ENCODE measurements around the gene MRPS24.

The MRPS24 gene

DNA sequence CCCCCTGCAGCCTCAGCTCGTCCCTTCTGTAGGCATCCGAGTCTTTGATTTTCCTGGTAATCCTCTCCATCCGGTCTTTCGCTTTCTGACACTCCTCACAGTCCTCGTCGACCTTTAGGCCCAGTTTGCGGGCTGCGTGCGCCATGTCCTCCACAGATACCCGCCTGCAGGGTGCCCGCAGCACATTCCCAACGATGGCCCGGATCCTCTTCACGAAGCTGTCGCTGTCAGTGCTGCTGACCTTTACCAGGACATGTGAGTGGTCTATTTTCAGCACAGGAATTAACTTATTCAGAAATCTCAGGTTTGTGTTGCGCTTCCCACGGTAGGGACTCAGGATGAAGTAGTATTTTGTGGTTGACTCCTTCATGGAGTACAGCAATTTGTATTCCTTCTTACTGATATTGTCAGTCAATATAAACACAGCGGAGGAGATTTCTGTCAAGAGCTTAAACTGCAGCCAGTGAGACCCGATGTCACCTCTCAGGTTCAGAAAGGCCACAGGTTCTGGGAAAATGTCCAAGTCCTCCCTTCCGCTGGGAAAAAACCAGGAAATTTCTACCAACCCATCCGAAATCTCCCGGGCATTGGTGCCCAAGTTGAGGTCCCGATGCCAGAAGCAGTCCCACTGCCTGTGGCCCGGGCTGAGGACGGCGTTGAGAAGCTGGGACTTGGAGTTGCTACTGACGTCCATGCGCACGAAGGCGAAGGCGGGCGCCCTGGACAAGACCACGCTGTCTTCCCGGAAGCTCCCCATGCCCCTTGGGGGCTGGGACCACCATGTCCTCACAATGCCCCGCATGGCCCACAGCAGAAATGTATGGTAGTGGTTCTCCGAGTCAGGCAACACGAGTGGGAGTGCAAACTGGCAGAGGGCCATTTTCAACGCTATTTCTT is 8.9 kb upstream of the MRPS24 start:
- DNase-seq (ENCODE audit: low spot score) = no peak

- DNase-seq (ENCODE audit: low spot score) = no peak
Measured at GRCh38 chr7:43876976-43877745, 7.8 kb upstream of the MRPS24 start.

DNA sequence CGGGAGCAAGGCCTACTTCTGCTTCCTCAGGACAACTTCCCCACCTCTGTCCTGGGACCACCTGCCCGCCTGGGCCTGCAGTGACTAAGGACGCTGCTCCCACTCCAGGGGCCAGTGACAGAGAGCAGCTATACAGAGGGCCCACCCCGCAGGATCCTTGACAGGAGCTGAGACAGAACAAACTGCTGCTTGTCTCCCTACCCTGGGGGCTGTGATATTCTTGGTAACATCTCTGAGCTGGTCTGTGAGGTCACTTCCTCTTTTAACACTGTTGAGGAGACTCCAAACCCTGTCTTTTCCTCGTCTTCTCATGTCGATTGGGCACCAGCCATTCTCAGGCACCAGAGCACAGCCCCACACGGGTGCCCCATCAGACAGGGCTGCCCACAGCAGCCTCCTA is 6.9 kb upstream of the MRPS24 start:
- DNase-seq (ENCODE audit: low spot score) = no peak

GRCh38 chr7:43873300-43873699 is 4.0 kb upstream of the MRPS24 start:
- no peak for DNase-seq (ENCODE audit: low spot score)

DNA sequence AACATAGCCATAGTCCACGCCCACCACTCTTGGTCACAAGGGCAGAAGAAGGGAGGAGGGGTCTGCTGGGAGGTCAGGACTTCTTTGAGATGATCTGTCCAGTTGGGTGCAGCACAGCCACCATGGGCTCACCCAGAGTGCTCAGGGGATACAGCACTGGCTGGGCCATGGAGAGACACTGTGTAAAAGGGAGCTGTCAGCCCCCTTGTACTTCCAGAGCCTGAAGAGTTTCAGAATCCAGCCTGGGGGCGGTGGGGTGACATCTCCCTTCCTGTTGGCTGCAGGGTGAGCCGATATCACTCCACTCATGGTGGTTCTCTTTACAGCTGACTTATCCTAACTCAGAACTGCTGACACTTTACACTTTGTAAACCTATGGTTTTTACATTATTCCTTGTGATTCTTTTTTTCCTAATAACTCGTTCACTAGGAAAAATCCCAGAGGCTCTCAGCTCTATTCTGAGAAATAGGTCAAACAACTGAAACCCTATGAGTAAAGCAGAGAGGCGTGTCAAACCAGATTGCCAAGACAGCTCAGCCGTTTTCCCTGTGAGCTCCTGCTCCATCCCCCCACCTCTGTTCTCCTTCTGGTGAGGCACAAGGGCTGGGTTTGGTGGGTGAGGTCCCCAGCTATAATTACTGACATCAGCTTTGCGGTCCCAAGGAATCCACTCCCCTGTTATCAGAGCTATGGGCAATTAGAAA is 3.2 kb upstream of the MRPS24 start:
- DNase-seq (ENCODE audit: low spot score) = no peak

DNA sequence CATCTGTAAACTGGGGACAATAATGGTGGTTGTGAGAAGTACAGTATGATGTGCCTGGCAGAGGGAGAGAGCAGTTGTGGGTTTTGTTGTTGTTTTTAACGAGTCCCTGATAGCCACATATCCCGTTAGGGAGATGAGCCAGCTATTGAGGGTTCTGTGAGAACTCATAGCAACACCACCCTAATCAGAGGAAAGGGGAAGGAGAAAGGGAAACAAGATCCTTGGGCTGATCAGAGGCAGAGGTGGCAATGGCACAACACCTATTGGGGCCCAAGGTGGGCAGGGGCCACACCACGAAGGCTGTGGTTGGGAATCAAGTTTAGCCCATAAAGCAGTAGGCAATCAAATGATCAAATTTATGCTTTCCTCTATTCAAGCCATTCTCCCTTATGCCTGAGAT is 1.7 kb upstream of the MRPS24 start:
- DNase-seq (ENCODE audit: low spot score) = no peak

DNA sequence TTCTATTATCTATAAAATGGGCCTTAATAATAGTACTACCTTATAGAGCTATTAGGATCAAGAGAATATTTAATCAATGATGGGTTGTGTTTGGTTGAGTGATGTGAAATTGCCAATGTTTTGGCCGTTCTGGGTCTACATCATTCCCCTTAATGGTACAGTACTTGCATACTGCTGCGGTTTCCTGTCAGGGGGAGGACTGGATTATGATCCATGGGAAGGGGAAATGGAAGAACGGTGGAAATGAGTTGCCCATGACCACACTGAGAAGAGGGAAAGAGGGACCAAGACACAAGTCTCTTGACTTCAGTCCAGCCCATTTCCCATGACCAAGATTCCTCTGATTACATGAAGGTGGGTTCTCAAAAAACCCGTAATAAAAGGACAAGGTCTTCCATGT is 999 bp upstream of the MRPS24 start:
- no peak for DNase-seq (ENCODE audit: low spot score)

DNA sequence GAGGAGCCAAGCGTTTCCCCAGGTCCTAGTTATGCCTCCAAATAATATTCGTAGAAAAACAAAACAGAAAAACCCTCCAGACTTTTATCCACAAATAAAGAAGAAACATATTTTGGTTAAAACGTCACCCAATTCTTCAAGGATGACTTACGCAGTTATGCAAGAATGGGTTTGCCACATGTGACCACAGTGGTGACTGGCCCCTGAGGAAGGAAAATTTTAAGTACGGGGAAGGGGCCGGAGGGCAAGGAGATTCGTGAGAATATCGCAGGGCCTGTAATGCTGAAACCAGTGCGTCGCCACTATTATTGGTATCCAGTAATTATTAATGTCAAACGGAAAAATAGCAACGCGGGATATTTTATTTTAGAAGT is 537 bp upstream of the MRPS24 start:
- DNase-seq (ENCODE audit: low spot score) = no peak

DNA sequence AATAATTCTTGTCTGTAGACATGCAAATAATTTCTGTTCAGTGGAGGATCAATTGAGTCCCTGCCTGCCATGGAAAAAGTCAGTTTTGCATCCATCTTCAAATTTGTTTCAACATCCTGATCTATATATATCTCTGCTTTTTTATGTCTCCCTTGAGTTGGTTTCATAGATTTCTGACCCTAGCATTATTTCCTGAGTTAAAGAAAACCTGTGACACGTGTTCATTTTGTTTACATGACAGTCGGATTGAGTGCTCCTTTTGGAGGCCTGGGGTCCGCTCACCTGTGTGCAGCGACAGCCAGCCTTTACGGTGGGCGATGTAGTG is 674 bp downstream of the MRPS24 start:
- no peak for DNase-seq (ENCODE audit: low spot score)

DNA sequence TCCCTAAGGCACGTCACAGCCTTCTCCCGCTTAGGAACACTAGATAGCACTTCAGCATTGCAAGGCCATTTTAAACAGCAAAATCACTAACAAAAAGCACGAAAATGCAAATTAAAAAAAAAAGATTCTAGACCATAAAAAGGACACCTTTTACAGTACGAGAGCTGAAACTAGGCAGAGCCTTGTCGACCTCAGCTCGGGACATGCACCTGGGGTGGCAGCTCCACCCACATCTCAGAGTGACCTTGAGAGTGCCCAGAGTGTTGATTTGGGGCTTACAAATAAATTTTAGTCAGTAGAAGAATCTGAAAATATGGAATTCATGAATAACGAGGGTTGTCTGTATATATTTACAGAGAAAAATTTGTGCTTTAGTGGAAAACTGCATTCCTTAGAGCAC is 1.1 kb downstream of the MRPS24 start:
- no peak for DNase-seq (ENCODE audit: low spot score)

- no peak for DNase-seq (ENCODE audit: low spot score)
Measured at GRCh38 chr7:43865277-43865676, 4.0 kb downstream of the MRPS24 start.

- DNase-seq (ENCODE audit: low spot score) = no peak
Measured at GRCh38 chr7:43864126-43864525, 5.2 kb downstream of the MRPS24 start.

- DNase-seq (ENCODE audit: low spot score) = no peak
Measured at GRCh38 chr7:43856996-43857395, 12.3 kb downstream of the MRPS24 start.

GRCh38 chr7:43856316-43856715 is 13.0 kb downstream of the MRPS24 start:
- DNase-seq (ENCODE audit: low spot score) = no peak

GRCh38 chr7:43855176-43855575 is 14.1 kb downstream of the MRPS24 start:
- DNase-seq (ENCODE audit: low spot score) = no peak

DNA sequence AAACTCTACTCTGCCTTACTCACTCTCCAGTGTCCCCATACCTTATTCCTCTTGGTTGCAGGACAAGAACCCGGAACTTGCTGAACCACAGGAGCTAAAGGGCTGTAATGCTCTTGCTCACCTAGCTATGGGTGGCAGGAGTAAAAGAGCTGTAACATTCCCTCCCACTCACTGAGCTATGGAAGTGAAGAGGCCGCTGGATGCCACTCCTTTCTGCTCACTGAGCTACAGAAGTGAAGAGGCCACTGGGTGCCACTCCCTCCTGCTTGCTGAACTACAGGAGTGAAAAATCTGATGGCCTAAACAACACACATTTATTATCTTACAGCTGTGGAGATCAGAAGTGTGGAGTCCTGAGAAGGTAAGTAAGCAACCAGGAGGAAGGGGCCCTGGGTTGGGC is 17.5 kb downstream of the MRPS24 start:
- DNase-seq (ENCODE audit: low spot score) = no peak

DNA sequence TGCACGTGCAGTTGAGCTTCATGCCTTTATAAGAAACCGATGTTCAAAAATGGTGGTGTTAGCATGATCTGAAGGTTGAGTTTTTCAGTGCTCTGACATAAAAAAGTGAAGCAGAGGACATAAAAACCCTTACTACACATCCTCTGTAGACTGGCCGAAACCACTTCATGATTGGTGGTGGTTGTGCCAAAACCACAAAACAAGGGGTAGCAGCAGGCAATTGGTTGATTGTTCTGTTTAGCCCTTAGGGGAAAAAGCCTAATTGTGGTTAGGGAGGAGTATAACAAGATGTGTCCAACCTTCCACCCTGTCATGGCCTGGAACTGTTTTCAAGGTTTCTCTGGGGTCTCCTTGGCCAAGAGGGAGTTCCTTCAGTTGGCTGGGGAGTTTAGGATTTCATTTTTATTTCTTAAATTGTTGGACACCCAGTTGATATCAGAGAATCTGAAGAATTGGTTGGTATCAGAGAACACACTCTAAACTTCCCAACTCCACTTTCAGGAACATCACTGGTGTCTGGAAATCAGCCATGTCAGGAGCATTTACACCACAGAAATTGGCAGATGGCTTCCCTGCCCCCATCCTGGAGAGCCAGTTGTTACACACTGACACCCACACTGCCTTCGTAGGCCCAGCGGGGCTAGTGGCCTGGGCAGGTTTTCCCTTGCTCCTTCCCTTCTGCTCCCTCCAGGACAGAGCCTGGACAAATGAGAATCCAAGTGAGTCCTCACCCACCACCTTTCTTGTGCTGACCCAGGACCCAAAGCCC is 18.8 kb downstream of the MRPS24 start:
- DNase-seq (ENCODE audit: low spot score) = no peak

- no peak for DNase-seq (ENCODE audit: low spot score)
Measured at GRCh38 chr7:43849047-43849446, 20.3 kb downstream of the MRPS24 start.

DNA sequence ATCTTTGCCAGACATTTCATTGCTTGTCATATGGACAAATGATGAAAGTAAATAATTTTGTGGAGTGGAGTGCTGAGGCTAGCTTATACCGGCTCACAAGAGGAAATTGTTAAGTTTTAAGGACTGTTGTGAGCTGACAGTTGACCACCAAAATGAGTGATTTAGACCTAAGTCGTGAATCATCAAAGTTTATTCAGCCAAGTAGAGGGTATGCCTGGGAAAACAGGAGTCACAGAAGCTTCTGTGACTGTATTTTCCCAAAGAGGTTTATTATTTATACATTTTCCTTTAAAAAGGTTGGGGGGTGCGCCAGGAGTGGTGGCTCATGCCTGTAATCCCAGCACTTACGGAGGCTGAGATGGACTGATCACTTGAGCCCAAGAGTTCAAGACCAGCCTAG is 21.8 kb downstream of the MRPS24 start:
- DNase-seq (ENCODE audit: low spot score) = no peak

DNA sequence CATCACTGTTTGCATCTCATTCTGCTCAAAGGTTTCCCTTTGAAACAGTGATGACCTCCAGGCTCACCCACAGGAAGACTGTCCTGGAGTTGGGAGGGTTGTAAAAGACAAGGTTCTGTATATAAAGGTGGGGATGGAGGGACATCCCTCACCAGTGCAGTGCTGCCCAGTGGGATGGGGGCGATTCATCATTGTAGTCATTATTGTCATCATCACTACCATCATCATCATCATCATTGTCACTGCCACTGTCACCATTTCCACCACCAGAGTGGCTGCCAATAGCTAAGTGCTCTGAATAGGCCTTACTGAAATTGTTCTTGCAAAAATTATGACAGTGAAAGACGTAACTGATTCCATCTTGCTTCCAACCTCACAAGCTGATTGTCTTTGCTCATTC is 24.7 kb downstream of the MRPS24 start:
- no peak for DNase-seq (ENCODE audit: low spot score)

DNA sequence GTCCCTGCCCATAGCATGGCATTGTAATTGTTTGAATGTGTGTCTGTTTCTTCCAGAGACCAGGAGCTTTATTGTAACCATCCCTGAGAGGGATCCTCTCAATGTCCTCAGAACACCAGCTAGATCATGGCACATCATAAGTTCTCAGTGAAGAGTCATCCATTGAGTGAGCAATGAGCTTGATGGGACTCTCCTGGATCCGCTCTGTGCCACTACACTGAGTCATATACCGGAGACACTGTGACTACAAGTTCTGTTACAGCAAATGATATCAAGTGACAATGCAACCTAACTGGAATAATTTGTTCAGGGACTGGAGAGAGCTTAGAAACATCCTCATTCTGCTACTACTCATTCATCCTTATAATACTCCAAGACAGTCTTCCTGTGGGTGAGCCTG is 25.1 kb downstream of the MRPS24 start:
- no peak for DNase-seq (ENCODE audit: low spot score)

DNA sequence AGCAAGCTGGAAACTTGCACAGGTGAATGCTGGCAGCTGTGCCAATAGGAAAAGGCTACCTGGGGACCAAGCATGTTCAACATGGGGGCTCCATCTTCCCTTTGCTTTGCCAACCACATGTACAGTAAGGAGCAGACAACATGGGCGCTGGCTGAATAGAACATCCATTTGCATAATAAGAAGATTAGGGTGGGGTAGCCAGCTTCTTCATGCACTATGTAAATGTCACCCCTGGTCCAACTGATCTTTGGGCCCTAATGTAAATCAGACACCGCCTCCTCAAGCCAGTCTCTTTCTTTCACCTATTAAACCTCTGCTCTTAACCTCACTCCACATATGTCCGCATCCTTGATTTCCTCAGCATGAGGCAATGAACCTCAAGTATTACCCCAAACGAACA is 26.0 kb downstream of the MRPS24 start:
- no peak for DNase-seq (ENCODE audit: low spot score)
